Dendritic cell treated with granulocyte-macrophage colony-stimulating factor and Interleukin-4, amounts not matched to agents 40 ng/mL and 50 ng/mL, for 4 days (primary cell): ENCODE data around the gene BCL7A.

ENCODE experiments used
- H3K27ac Mint-ChIP-seq: one replicate; pipeline ENCODE4 v1.8.0; 2022; ENCODE audit warnings: mild to moderate bottlenecking, mixed read lengths
- H3K27me3 Mint-ChIP-seq: one replicate; pipeline ENCODE4 v1.8.0; 2022; ENCODE audit warnings: mild to moderate bottlenecking, mixed read lengths
- H3K36me3 Mint-ChIP-seq: one replicate; pipeline ENCODE4 v1.8.0; 2022; ENCODE audit warnings: low read depth, mixed read lengths
- H3K4me1 Mint-ChIP-seq: one replicate; pipeline ENCODE4 v1.8.0; 2022; ENCODE audit warnings: low read depth, mixed read lengths
- H3K4me3 Mint-ChIP-seq: one replicate; pipeline ENCODE4 v1.8.0; 2022; ENCODE audit warnings: mild to moderate bottlenecking, moderate library complexity, mixed read lengths
- H3K9me3 Mint-ChIP-seq: one replicate; pipeline ENCODE4 v1.8.0; 2022; ENCODE audit warnings: mixed read lengths
- intact Hi-C: fragments of 100-400 bp; cut with micrococcal nuclease; formaldehyde crosslinking; loops from one replicate; pipeline ENCODE4 v1.15.0; 2022

The BCL7A gene

DNA sequence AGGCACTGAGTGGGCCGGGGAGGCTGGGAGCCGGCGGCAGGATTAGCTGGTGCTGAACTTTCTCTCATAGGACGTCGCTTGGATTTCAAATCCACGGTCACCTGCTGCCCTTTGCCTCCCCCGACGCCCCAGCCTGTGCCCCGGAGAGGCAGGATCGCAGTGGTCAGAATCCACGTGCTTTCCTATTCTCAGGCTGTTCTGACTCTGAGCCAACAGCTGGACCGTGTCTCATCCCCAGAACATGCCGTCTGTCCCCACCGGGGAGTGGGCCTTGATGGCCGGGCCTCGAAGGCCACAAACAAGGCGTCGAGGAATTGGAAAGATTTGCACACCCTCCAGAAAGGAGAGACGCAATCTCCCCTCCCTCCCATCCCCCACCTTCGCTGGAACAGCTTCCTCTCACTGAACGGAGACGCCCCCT, 38.4 kb downstream of the BCL7A start:
- no peak overlapping the region for H3K27ac Mint-ChIP-seq
- peaks cover 67% of the 10 kb centered on the region for H3K36me3 Mint-ChIP-seq
- intact Hi-C loops: no loop called here
- H3K4me1 Mint-ChIP-seq: peaks cover 34% of the 10 kb centered on the region
- no peak overlapping the region for H3K4me3 Mint-ChIP-seq
- no peaks in the 10 kb centered on the region for H3K9me3 Mint-ChIP-seq
- H3K27me3 Mint-ChIP-seq: no peaks in the 10 kb centered on the region

- peaks cover 56% of the 10 kb centered on the region for H3K36me3 Mint-ChIP-seq
- H3K27me3 Mint-ChIP-seq: no peaks in the 10 kb centered on the region
- no peak overlapping the region for H3K4me3 Mint-ChIP-seq
- intact Hi-C loops: no loop called here
- H3K4me1 Mint-ChIP-seq: peaks cover 37% of the 10 kb centered on the region
- no peaks in the 10 kb centered on the region for H3K9me3 Mint-ChIP-seq
- no peak overlapping the region for H3K27ac Mint-ChIP-seq
Observed at GRCh38 chr12:122061253-122061652, 39.6 kb downstream of the BCL7A start.

- H3K27ac Mint-ChIP-seq: peak overlapping the region; percentile 87
Observed at GRCh38 chr12:122062832-122063693, 41.4 kb downstream of the BCL7A start.

DNA sequence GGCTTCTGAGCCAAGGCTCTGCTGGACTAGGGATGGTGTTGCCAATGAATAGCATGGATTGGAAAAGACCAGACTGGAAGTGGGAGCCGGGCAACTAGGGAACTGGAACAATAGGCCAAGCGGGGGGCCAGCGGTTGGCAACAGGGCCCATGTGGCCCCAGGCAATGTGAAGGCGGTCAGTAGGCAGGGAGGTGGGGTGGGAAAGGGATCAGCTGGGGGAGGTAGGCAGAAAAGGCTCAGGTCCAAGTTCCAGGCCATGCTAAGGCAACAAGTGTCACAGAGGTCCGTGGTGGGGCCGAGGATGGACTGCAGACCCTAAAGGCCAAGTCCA, 42.0 kb downstream of the BCL7A start:
- H3K27me3 Mint-ChIP-seq: peaks cover 5% of the 10 kb centered on the region
- H3K9me3 Mint-ChIP-seq: no peaks in the 10 kb centered on the region
- peak overlapping the region; percentile 87 for H3K27ac Mint-ChIP-seq
- H3K36me3 Mint-ChIP-seq: peaks cover 37% of the 10 kb centered on the region
- intact Hi-C loops: loop anchor here (2.0 kb wide), 1 partner anchor 17 kb away; no protein-coding TSS in a partner anchor
- peak overlapping the region; percentile 61 for H3K4me3 Mint-ChIP-seq
- H3K4me1 Mint-ChIP-seq: peaks cover 40% of the 10 kb centered on the region

More at GRCh38 chr12:122062832-122063693, 41.4 kb downstream of the BCL7A start:
- intact Hi-C loops: loop anchor here (2.0 kb wide), 1 partner anchor 18 kb away; no protein-coding TSS in a partner anchor
- Mint-ChIP-seq H3K4me1 (peaks cover 42% of the 10 kb centered on the region), H3K27me3 (peaks cover 4% of the 10 kb centered on the region), H3K36me3 (peaks cover 43% of the 10 kb centered on the region), H3K9me3 (no peaks in the 10 kb centered on the region), H3K4me3 (peak overlapping the region; percentile 61)

- Mint-ChIP-seq H3K27me3 (peaks cover 5% of the 10 kb centered on the region), H3K4me1 (peaks cover 37% of the 10 kb centered on the region), H3K4me3 (peak overlapping the region; percentile 61), H3K36me3 (peaks cover 32% of the 10 kb centered on the region), H3K27ac (peak overlapping the region; percentile 87), H3K9me3 (no peaks in the 10 kb centered on the region)
- intact Hi-C loops: no loop called here
Observed at GRCh38 chr12:122064025-122064777, 42.5 kb downstream of the BCL7A start.

DNA sequence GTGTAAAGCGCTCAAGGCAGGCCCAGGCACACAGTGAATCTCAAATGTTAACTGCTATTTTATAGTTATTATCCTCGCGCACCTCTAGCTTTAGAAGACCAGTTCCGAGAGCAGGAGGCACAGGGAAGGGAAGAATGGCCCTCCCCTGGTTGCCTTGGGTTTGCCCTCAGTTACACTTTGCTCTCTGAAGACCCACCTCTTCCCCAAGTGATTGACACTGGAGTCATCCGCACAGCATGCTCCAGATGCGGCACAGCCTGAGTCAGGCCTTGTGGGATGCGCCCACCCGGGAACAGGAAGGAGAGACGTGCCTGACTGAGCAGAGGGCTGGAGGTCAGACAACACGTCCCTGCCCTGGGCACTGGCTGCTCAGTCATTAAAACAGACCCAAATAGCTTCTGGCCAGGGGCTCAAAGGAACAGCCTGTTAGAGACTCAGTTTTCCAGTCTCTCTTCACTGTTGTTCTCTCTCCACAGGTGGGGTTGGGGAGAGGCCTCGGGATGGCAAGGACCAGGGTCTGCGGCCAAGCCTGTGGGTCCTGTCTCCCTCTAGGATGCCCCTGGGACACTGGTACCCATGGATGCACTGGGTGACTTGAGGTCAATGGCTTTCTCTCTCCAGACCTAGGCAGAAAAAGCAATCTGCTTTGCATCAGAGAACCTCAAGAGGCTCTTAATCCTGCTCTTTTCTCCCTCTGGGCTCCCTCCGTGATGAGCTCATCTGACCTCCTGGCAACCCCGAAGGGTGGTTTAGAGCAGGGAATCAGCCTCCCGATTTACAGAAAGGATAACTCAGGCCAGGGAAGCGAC, 43.3 kb downstream of the BCL7A start:
- H3K4me3 Mint-ChIP-seq: peak overlapping the region; percentile 39

DNA sequence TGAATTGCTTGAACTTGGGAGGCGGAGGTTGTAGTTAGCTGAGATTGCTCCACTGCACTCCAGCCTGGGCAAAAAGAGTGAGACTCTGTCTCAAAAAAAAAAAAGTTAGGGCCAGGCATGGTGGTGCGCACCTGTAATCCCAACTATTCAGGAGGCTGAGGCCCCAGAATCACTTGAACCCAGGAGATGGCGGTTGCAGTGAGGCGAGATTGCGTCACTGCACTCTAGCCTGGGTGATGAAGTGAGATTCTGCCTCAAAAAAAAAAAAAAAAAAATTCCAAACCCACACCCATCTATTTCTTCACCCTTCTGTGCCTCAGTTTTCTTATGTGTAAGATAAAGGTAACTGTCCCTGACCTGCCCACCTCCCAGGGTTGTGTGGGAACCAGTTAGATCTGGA, 45.9 kb downstream of the BCL7A start:
- H3K27ac Mint-ChIP-seq: no peak overlapping the region
- no peak overlapping the region for H3K4me3 Mint-ChIP-seq
- H3K9me3 Mint-ChIP-seq: no peaks in the 10 kb centered on the region
- H3K36me3 Mint-ChIP-seq: peaks cover 6% of the 10 kb centered on the region
- H3K4me1 Mint-ChIP-seq: peaks cover 38% of the 10 kb centered on the region
- peaks cover 5% of the 10 kb centered on the region for H3K27me3 Mint-ChIP-seq
- intact Hi-C loops: no loop called here

More for the DNA sequence above, 43.3 kb downstream of the BCL7A start:
- Mint-ChIP-seq H3K4me1 (peaks cover 37% of the 10 kb centered on the region), H3K27me3 (peaks cover 5% of the 10 kb centered on the region), H3K27ac (peak overlapping the region; percentile 87), H3K9me3 (no peaks in the 10 kb centered on the region), H3K36me3 (peaks cover 24% of the 10 kb centered on the region)
- intact Hi-C loops: no loop called here

DNA sequence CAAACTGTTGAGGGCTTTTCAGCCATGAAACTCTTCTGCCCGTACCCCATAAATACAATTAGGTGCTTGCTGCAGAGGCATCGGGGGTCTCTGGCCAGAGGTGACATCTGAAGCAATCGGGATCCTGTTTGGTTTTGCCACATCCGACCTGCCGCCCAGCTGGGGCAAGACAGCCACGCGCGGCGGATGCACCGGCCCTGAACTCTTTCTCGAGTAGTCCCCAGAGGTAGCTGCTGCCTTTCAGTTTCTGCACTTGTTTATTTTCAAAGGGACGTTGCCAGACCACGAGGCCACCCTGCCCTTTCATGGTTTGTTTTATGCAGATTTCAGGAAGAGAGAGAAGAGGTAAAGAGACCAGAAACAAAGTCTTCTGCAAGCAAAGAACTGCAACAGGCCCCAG, 46.3 kb downstream of the BCL7A start:
- no peak overlapping the region for H3K27ac Mint-ChIP-seq
- H3K4me3 Mint-ChIP-seq: no peak overlapping the region
- H3K27me3 Mint-ChIP-seq: peaks cover 5% of the 10 kb centered on the region
- peaks cover 6% of the 10 kb centered on the region for H3K36me3 Mint-ChIP-seq
- no peaks in the 10 kb centered on the region for H3K9me3 Mint-ChIP-seq
- peaks cover 37% of the 10 kb centered on the region for H3K4me1 Mint-ChIP-seq
- intact Hi-C loops: no loop called here

DNA sequence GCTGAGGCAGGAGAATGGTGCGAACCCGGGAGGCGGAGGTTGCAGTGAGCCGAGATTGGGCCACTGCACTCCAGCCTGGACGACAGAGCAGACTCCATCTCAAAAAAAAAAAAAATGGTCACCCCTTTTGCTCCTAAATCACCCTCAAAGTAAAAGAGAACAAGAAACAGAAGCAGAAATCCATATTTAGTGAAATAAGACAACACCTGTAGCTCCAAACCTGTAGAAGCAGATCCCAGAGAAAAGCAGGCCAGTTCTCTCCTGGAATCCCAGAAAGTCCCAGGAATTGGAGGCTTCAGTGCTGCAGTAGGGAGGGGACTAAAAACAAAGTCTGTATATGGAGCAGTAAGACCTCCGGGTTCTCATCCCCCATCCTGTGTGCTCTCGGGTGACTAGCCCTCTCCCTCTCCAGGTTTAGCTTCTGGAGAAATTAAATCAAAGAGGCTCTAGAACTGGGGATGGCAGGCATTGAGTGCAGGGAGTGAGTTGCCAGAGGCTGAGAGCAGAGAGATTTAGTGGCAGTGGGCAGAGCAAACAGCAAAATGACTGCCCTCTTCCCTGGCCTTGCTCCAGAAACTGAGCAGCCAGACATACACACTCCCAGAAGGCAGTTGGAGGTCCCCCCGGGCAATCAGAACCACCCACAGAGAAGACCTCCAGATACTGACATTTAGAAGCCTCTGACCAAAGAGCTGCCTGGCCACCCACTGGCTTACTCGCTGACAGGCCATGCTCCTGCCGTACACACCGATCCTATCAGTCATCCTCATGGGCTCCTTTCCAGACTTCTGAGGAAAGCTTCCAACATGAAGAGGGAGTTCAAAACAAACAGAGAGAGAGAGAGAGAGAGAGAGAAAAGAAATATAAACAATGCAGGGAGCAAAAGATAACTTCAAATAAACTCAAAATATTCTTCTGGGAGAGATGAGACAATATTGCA, 50.6 kb downstream of the BCL7A start:
- peak overlapping the region; percentile 2 for H3K27ac Mint-ChIP-seq
- H3K9me3 Mint-ChIP-seq: peaks cover 12% of the 10 kb centered on the region
- intact Hi-C loops: no loop called here
- H3K4me1 Mint-ChIP-seq: peaks cover 38% of the 10 kb centered on the region
- no peak overlapping the region for H3K4me3 Mint-ChIP-seq
- no peaks in the 10 kb centered on the region for H3K36me3 Mint-ChIP-seq
- peaks cover 5% of the 10 kb centered on the region for H3K27me3 Mint-ChIP-seq

DNA sequence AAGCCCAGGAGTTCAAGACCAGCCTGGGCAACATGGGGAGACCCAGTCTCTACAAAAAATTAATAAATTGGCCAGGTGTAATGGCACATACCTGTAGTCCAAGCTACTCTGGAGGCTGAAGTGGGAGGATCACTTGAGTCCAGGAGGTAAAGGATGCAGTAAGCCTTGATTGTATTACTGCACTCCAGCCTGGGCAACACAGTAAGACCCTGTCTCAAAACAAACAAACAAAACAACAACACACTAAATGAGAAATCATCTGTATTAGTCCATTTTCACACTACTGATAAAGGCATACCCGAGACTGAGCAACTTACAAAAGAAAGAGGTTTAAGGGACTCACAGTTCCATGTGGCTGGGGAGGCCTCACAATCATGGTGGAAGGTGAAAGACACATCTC, 52.1 kb downstream of the BCL7A start:
- H3K9me3 Mint-ChIP-seq: peaks cover 12% of the 10 kb centered on the region

DNA sequence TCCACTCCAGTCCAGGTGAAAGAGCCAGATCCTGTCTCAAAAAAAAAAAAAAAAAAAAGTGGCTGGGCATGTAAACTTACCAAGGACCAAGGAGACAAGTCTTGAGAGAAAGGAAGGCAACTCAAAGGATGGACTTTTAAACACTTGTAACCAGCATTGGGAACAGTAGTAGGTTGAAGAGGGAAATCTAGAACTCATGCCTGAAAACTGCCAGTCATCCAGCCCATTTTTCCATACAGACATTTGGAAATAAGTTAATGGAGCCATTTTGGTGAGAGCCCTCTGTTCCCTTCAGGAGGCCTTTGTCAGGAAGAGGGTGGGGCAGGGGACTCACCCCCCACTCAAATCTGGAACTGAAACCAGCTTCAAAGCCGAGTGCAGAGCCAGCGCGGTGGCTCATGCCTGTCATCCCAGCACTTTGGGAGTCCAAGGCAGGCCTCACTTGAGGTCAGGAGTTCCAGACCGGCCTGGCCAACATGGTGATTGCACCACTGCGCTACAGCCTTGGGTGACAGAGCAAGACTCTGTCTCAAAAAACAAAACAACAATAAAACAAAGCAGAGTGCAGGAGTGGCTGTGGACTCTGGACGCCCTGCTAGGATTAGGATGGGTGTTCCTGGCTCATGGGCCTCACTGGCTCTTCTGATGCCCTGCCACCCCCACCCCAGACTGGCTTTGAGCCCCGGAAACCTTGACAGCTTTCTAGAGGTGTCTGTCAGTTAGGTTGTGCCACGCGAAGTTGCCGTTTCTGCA, 55.2 kb downstream of the BCL7A start:
- Mint-ChIP-seq H3K27me3 (no peaks in the 10 kb centered on the region), H3K4me1 (peaks cover 50% of the 10 kb centered on the region), H3K27ac (peak overlapping the region; percentile 88), H3K36me3 (peaks cover 29% of the 10 kb centered on the region), H3K9me3 (peaks cover 12% of the 10 kb centered on the region), H3K4me3 (no peak overlapping the region)
- intact Hi-C loops: no loop called here

More for the DNA sequence above, 52.1 kb downstream of the BCL7A start:
- Mint-ChIP-seq H3K4me3 (no peak overlapping the region), H3K27me3 (no peaks in the 10 kb centered on the region), H3K4me1 (peaks cover 40% of the 10 kb centered on the region), H3K36me3 (peaks cover under 1% of the 10 kb centered on the region), H3K27ac (no peak overlapping the region)
- intact Hi-C loops: no loop called here
